NCI-H1694 treated with DMSO at 0.1 percent for 48 hours (cell line): ENCODE results near the gene CD84.
"Not testable (repeated sequence)": the region's sequence is repeated elsewhere in the genome, so short reads cannot be mapped to it uniquely, and the experiment has no call there.

ENCODE experiments used
- DNase-seq: peaks from one replicate; lab custom pipeline; 2025; lab: John Stamatoyannopoulos, UW

CD84 gene

DNA sequence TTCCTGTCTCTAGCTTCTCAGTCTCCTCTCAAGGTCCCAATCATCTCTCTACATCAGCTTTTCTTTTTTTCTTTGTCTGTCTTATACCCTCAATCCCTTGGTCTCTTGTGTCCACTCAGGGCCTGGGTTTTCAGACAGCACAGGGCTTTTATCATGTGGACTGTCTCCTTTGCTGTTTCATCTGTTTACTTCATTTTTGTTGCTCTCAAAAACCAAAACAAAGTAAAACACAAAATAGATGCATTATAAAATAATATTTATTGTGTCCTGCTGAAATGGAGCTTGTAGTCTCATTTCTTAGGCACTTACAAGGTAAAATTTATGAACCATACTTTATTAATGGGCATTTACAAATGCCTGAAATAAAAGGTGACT, 38.5 kb downstream of the CD84 start:
- no peak for DNase-seq

DNA sequence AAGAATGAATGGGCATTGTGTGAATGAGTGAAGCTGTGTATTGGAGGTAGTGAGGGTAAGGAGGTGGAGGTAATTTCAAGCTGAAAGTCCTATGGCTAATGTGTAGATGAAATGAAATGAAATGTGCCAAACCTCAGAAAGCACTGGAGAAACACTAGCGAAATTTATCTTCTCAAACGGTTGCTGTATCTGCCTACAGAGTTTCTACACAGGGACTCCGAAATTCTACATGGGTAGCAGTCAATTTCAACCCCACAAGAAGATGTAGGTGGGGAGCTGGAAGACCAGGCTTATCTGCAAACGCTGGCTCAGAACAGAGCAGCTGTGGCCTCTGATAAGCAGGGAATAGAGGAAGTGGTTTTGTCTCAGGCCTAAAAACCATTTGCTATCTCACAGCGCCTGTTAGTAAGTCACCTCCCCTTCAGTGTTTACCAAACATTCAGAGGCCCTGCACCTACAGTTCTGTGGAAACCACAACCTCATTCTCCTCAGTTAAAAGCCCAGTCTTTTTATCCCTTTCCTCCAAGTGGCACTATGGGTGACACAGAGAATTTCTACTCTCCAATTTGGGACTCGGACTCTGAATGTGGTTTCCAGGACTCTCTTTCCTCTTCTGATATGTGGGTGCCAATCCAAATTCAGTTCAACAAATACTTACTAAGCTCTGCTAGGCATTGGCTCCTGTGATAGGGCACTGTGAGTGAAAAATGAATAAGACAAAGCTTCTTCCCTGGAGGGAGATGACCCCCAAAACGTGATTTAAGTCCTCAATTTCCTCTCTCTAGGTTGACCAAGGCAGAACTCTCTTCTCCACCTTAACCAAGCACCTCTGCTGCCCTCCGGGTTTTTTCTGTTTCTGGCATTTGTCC, 39.1 kb downstream of the CD84 start:
- DNase-seq: no peak

DNA sequence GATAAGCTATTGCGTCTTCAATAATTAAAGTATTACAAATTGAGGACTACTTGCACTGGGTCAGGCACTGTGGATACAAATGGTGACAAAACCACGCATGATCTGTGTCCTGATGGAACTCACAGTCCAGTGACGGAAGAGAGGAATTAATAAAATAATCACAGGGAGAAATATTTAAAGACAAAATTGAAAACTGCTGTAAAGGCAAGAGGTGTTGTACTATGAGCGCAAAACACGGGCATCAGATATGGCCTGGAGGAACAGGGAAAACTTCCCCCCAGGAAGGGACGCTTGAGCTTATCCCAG, 39.7 kb downstream of the CD84 start:
- DNase-seq: no peak

DNA sequence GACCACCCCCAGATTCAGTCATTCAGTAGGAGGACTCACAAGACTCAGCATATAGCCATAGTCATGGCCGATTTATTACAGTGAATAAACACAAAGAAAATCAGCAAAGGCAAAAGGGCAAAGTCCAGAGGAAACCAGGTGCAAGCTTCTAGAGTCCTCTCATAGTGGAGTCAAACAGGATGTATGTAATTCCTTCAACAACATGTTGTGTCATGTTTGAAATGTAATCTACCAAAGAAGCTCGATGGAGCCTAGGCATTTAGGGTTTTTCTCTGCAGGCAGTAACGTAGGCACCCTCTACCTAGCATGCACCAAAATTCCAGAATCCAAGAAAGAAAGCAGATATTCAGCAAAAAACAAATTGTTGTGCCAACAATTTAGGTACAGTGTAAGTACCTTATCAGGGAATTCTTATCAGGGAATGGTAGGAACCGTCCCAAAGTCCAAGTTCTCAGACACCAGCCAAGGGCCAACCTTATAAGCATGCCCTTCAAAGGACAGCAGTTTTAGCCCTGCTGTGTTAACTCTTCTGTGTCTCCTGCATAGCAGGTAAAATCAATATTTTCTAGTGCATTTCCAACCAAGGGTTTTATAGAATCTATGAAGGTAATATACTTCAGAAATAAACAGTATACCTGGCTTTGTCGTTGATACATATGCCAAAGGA, 40.2 kb downstream of the CD84 start:
- DNase-seq: no peak

DNA sequence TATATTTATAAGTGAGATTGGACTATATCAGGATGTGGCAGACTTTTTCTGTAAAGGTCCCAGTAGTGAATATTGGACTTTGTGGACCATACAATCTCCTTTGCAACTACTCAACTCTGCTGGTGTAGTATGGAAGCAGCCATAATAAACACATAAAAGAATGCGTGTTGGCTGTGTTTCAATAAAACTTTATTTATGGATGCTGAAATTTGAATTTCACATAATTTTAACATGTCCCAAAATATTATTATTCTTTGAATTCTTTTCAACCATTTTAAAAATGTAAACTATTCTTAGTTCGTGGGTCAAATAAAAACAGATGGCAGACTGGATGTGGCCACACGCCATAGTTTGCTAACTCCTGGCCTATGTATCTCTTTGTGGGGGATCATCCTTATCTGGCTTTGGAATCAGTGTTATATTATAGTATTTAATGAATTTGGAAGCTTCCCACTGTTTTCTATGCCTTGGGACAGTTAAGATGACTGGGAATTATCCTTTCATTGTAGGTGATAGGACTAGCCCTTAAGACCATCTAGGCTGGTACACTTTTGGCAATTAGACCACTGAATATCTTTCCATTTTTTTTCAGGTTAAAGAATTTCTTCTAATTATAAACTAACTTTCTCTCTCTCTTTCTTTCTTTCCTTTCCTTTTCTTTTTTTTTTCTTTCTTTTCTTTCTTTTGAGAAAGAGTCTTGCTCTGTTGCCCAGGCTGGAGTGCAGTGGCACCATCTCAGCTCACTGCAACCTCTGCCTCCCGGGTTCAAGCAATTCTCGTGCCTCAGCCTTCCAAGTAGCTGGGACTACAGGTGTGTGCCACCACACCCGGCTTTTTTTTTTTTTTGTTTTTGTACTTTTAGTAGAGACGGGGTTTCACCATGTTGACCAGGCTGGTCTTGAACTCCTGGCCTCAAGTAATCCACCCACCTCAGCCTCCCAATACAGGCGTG, 41.3 kb downstream of the CD84 start:
- DNase-seq: no peak

DNA sequence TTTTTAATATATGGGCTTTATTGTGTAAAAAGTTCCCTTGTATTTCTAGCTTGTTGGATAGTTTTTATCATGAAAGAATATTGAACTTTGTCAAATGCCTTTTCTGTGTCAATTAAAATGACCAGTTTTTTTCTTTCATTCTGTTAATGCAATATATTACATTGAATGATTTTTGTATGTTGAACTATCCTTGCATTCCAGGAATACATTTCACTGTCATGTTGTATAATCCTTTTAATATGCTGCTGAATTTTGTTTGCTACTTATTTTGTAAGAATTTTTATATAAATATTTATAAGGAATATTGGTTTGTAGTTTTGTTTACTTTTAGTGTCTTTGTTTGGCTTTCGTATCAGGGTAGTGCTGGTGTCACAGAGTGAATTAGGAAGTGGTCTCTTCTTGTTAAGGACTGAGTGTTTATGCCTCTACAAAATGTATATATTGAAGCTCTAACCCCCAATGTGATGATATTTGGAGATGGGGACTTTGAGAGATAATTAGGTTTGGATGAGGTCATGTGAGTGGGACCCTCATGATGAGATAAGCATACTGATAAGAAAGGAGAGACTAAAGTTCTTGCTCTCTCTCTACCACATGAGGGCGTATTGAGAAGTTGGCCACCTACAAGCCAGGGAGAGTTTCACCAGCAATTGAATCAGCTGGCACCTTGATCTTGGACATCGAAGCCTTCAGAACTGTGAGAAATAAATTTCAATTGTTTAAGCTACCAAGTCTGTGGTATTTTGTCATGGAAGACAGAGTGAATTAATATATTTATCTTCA, 44.3 kb downstream of the CD84 start:
- no peak for DNase-seq

DNA sequence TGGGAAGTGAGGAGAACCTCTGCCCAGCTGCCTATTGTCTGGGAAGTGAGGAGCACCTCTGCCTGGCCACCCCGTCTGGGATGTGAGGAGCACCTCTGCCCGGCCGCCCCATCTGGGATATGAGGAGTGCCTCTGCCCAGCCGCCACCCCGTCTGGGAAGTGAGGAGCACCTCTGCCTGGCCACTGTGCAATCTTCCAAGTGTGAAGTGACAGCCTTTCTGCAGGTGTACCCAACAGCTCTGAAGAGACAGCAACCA, 46.8 kb downstream of the CD84 start:
- not testable (repeated sequence) for DNase-seq

DNA sequence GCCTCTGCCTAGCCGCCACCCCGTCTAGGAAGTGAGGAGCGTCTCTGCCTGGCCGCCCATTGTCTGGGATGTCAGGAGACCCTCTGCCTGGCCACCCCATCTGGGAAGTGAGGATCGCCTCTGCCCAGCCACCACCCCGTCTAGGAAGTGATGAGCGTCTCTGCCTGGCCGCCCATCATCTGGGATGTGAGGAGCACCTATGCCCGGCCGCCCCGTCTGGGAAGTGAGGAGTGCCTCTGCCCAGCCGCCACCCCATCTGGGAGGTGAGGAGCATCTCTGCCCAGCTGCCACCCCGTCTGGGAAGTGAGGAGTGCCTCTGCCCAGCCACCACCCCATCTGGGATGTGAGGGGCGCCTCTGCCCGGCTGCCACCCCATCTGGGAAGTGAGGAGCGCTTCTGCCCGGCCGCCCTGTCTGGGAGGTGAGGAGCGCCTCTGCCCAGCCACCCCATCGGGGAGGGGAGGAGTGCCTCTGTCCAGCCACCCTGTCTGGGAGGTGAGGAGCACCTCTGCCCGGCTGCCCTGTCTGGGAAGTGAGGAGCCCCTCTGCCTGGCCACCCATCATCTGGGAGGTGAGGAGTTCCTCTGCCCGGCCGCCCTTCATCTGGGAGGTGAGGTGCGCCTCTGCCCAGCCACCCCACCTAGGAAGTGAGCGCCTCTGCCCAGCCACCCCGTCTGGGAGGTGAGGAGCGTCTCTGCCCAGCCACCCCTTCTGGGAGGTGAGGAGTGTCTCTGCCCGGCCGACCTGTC, 47.3 kb downstream of the CD84 start:
- not testable (repeated sequence) for DNase-seq

DNA sequence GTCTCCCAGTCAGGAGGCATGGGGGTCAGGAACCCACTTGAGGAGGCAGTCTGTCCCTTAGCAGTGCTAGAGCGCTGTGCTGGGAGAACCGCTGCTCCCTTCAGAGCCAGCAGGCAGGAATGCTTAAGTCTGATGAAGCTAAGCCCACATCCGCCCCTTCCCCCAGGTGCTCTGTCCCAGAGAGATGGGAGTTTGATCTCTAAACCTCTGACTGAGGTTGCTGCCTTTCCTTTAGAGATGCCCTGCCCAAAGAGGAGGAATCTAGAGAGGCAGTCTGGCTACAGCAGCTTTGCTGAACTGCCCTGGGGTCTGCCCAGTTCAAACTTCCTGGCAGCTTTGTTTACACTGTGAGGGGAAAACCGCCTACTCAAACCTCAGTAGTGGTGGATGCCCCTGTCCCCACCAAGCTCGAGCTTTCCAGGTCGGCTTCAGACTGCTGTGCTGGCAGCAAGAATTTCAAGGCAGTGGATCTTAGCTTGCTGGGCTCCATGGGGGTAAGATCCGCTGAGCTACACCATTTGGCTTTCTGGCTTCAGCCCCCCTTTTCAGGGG, 49.8 kb downstream of the CD84 start:
- DNase-seq: not testable (repeated sequence)

DNA sequence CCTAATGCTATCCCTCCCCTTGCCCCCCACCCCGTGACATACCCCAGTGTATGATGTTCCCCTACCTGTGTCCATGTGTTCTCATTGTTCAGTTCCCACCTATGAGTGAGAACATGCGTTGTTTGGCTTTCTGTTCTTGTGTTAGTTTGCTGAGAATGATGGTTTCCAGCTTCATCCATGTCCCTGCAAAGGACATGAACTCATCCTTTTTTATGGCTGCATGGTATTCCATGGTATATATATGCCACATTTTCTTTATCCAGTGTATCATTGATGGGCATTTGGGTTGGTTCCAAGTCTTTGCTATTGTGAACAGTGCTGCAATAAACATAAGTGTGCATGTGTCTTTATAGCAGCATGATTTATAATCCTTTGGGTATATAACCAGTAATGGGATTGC, 55.5 kb downstream of the CD84 start:
- not testable (repeated sequence) for DNase-seq

DNA sequence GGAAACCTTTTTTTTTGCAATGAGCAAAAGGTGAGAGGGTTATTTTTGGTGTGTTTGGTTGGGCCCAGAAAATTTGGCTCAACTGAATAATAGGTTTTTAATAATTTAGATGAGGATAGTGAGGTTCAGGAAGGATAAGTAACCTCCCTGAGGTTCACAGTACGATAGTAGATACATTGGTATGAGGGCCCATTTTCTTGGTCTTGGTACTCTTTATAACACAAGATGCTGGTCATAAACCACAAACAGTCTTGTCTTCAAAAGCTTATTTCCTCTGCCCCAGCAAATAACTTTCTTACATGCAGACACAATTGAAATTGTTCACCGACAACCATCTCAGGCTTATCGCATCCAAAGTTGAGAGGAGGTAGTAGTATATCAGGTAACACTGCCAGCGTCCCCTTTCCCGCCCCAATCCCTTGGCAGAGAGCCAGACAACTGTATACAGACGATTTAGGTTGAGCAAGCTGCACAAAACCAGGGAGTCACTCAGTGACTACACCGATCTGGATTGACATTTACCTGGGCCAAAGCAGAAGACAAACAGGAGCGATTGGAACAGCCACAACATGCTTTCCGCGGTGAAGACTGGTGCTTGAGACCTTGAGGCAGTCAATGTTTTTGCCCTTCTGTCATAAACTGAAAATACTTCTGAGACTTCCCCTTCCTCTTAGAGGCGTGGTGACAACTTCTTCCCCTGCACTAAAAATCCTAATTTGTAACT, 56.5 kb downstream of the CD84 start, which contains the start of gene SLAMF6:
SLAMF6 (minus strand) TSS at position 634 of the 724 bp plus-strand sequence; CDS start at position 571, 63 bp downstream.
- DNase-seq: no peak

DNA sequence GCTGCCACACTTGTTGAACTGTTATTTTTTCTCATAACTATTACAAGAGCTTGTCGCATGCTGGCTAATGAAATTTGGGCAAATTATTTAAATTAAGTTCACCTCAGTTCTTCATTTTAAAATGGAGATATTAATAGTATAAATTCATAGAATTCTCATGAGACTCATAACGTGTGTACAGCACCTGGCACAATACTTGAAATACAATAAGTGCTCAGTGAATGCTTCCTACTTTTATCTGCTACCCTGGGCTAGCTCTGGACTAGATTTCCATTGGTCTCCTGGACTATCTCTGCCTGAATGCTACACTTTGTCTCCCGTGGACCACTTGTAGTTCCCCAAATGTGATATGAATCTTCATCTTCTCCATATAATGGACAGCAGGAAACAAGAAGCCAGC, 57.2 kb downstream of the CD84 start:
- no peak for DNase-seq

DNA sequence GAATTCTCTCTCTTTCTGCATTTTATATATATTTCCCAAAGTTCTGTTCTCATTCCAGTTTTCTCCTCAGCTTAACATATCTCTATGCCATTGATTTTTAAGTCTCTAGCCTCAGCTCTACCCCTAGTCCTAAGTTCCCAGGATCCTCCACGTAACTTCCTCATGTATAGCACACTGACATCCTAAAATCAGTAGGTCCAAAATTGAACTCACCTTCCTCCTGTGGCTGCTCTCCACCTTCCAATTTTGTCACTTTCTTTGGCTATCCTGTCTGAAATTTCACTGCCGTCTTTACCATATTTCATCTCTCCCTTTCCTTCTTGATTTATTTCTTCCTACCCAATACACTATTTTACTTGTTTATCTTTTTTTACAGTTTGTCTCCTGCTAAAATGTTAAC, 57.7 kb downstream of the CD84 start:
- DNase-seq: no peak

DNA sequence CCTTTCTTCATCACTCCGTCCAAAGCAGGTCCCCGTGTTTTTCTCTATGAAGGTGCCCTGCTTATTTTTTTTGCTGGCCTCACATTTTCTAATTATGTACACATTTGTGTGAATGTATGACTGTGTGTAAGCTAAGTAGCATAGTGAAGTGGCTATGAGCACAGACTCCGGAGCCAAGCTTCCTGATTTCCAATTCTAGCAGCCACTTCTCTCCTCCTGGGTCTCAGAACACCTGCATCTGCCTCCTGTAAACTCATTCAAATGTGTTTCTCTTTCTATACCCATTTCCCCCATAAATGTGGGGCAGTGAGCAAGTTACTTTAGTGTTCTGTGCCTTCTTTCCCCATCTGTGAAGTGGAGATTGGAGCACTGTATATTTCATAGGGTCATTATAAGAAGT, 58.3 kb downstream of the CD84 start:
- no peak for DNase-seq

DNA sequence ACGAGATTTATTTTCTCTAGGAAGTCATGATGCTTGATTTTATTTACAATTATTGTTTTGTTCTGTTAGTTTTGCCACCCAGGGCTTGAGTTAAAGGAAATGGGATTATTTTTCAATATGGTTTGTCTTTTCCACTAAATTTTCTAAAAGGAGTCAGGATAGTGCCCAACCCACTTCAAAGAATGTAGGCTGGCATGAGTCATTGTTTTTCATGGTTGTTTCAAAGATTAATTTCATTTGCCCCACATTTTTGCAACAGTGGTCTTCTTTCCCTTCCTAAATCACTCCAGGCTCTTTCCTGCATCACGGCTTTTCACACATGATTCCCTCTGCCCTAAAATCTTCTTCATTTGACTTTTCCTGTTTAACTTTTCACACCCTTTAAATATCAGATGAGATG, 58.7 kb downstream of the CD84 start:
- no peak for DNase-seq

DNA sequence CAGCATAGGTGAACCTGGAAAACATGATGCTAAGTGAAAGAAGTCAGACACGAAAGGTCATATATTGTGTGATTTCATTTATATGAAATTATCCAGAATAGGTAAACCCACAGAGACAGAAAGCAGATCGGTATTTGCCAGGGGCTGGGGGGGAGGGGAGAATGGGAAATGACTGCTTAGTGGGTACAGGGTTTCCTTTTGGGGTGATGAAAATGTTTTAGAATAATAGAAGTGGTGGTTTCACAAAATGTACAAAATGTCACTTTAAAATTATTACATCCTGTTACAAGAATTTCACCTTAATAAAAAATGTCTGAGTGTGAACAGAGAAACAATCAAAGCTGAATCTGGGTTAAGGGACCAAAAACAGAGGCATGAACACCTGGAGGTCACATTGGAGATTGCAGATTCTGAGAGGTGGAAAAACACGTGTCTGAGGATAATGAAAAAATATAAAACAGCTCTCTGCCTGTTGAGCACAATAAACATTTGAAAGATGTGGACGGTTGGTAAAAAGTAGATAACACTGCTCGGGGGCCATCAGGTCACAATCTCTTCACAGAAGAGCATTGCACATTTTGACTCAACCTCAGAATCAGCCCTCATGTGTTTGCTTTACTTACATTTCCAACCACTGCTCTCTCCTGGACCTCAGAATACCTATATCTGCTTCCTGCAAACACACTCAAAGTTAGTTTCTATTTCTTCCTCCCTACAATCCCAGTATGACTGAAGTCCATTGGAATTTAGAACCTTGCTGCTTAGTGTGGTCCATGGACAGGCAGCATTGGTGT, 59.5 kb downstream of the CD84 start:
- peak; percentile 99 for DNase-seq

DNA sequence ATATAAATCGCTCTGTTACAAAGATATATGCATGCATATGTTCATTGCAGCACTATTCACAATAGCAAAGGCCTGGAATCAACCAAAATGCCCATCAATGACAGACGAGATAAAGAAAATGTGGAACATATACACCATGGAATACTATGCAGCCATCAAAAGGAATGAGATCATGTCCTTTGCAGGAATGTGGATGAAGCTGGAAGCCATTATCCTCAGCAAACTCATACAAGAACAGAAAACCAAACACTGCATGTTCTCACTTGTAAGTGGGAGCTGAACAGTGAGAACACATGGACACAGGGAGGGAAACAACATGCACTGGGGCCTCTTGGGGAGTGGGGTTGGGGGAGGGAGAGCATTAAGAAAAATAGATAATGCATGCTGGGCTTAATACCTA, 61.8 kb downstream of the CD84 start:
- DNase-seq: not testable (repeated sequence)

DNA sequence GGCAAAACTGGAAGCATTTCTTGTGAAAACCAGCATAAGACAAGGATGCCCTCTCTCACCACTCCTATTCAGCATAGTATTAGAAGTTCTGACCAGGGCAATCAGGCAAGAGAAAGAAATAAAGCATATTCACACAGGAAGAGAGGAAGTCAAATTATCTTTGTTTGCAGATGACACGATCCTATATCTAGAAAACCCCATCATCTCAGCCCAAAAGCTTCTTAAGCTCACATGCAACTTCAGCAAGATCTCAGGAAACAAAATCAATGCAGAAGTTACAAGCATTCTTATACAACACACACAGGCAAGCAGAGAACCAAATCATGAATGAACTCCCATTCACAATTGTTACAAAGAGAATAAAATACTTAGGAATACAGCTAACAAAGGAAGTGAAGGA, 63.4 kb downstream of the CD84 start:
- DNase-seq: not testable (repeated sequence)

DNA sequence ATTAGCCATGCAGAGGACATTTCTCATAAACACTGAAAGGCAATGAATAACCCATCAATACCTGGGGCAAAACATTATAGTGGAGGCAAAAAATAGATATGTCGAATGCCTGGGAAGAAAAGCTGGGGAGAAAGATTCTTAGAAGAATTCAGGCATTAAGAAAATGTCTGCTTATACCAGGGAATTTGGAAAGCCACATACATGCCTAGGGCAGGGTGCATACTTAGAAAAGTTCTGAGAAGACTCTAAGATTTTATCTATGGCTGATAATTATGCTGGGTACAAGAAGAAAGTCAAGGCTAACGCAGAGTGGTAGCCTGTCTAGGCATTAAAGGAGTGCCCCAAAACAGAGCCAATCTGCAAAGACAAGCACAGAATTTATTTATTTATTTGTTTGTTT, 74.6 kb downstream of the CD84 start:
- DNase-seq: no peak
